Stomach smooth muscle (tissue), 2 donors: ENCODE measurements around the gene SLC16A10.

Experiments used
- H3K27ac ChIP-seq: one replicate; pipeline ENCODE4 v1.7.0; 2013; ENCODE audit warnings: mild to moderate bottlenecking, low read length, inconsistent platforms
- H3K27me3 ChIP-seq, 2 donors: one replicate each; pipeline ENCODE4 v1.7.0; 2013; ENCODE audit warnings: low read length in 2 of 2; ENCODE audit not compliant: insufficient read depth in 2 of 2, control insufficient read depth in 1 of 2
- H3K36me3 ChIP-seq, 2 donors: one replicate each; pipeline ENCODE4 v1.7.0; 2013; ENCODE audit warnings: low read length in 2 of 2; ENCODE audit not compliant: control insufficient read depth in 2 of 2, insufficient read depth in 2 of 2
- H3K4me1 ChIP-seq: one replicate; pipeline ENCODE4 v1.7.0; 2013; ENCODE audit warnings: low read length; ENCODE audit not compliant: control insufficient read depth, insufficient read depth
- H3K4me3 ChIP-seq, 2 donors: one replicate each; pipeline ENCODE4 v1.7.0; 2013; ENCODE audit warnings: low read length in 2 of 2
- H3K9ac ChIP-seq, 2 donors: one replicate each; pipeline ENCODE4 v1.7.0; 2013; ENCODE audit warnings: low read length in 2 of 2, mild to moderate bottlenecking in 1 of 2
- H3K9me3 ChIP-seq, 2 donors: one replicate each; pipeline ENCODE4 v1.7.0; 2013; ENCODE audit warnings: low read length in 2 of 2; ENCODE audit not compliant: control insufficient read depth in 2 of 2
- donor health status: healthy.
- donor health status: Pancreatic carcinoma.

The SLC16A10 gene

DNA sequence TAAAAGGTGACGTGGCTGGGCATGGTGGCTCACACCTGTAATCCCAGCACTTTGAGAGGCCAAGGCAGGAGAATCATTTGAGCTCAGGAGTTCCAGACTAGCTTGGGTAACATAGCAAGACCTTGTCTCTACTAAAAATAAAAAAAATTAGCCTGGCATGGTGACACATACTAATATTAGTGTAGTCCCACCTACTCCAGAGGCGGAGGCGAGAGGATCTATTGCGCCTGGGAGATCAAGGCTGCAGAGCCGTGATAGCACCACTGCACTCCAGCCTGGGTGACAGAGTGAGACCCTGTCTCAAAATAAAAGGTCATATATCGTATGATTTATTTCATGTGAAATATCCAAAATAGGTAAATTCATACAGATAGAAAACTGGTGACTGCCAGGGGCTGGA, 132.5 kb downstream of the SLC16A10 start:
- no peaks in the 10 kb centered on the region for H3K36me3 ChIP-seq
- H3K4me3 ChIP-seq: no peak overlapping the region

DNA sequence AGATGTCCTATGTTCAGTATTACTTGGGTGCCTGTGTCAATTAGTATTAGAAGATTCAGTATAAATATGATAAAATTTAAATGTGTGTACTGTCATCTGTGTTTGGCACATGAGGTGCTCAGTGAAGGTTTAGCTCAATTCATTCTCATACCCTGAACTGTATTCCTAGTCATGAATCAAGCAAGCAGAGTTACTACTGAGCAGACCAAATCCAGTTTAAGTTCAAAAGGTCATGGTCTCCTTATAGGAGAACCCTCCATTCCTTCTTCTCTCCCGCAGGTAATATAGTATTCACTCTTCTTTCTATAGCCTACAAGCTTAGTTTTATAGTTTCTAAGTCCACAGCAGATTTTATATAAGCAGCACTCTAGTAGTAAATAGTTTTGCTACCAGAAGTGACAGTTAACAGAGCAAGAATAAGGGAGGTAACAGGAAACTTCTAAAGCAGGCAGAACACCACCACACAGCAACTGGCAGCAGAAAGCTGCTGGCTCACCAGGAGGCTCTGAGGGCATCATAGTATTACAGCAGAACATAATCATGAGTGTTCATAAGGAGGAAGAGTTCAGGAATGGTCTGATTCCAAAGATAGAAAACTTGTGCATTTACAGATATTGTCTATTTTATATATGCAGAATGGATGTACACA, 133.2 kb downstream of the SLC16A10 start:
- no peaks in the 10 kb centered on the region for H3K4me1 ChIP-seq
- H3K9ac ChIP-seq: no peak overlapping the region
- H3K27ac ChIP-seq: no peak overlapping the region

More for the DNA sequence above, 132.5 kb downstream of the SLC16A10 start:
- no peaks in the 10 kb centered on the region for H3K27me3 ChIP-seq
- no peak overlapping the region for H3K9ac ChIP-seq
- H3K9me3 ChIP-seq: no peaks in the 10 kb centered on the region
- no peak overlapping the region for H3K27ac ChIP-seq
- H3K4me1 ChIP-seq: no peaks in the 10 kb centered on the region

GRCh38 chr6:111221804-111222203, 134.5 kb downstream of the SLC16A10 start:
- H3K36me3 ChIP-seq: no peaks in the 10 kb centered on the region
- H3K9ac ChIP-seq: no peak overlapping the region
- H3K9me3 ChIP-seq: no peaks in the 10 kb centered on the region
- H3K4me3 ChIP-seq: no peak overlapping the region
- no peaks in the 10 kb centered on the region for H3K27me3 ChIP-seq
- H3K4me1 ChIP-seq: no peaks in the 10 kb centered on the region
- no peak overlapping the region for H3K27ac ChIP-seq

More for the DNA sequence above, 133.2 kb downstream of the SLC16A10 start:
- H3K27me3 ChIP-seq: no peaks in the 10 kb centered on the region
- H3K36me3 ChIP-seq: no peaks in the 10 kb centered on the region
- no peak overlapping the region for H3K4me3 ChIP-seq
- no peaks in the 10 kb centered on the region for H3K9me3 ChIP-seq

DNA sequence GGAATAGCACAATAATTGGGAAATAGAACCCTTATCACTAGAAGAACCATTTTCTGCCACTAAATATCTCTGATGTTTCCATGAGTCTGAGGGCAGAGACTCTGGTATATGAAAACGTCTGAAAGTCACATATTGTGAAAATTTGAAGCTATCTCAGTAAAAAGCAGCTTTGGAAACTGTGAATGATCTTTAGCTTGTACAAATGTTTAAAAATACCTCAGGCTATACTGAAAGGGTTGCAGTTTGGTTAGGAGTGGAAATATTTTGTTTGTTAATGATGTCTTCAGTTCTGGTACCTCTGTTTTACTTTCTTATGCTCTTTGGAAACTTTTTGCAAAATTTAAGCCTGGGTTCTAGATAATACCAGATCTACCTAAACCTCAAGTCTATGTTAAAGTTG, 135.0 kb downstream of the SLC16A10 start:
- Histone ChIP-seq H3K9me3 (no peaks in the 10 kb centered on the region), H3K4me3 (no peak overlapping the region), H3K27me3 (no peaks in the 10 kb centered on the region), H3K36me3 (no peaks in the 10 kb centered on the region), H3K4me1 (no peaks in the 10 kb centered on the region), H3K27ac (no peak overlapping the region), H3K9ac (no peak overlapping the region)

DNA sequence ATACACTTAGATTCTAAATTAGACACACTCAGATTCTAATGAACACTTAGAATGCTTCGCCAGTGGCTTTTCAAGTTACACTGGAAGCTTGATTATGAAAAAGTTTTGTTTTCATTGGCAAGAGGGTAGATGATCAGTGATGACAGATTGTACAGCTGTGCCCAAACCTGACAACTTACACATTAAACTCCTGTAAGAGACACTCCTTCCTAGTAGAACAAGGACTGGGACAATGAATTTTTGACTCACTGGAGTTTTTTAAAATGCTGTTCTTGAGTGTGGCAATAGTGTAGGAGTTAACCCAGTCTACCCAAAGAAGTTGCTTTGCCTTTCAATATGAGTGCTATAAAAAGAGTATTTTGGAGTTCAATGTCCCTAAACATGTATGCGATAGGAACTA, 140.8 kb downstream of the SLC16A10 start:
- no peak overlapping the region for H3K9ac ChIP-seq
- no peaks in the 10 kb centered on the region for H3K36me3 ChIP-seq
- no peak overlapping the region for H3K27ac ChIP-seq
- no peaks in the 10 kb centered on the region for H3K4me1 ChIP-seq
- no peak overlapping the region for H3K4me3 ChIP-seq
- no peaks in the 10 kb centered on the region for H3K9me3 ChIP-seq
- H3K27me3 ChIP-seq: no peaks in the 10 kb centered on the region

DNA sequence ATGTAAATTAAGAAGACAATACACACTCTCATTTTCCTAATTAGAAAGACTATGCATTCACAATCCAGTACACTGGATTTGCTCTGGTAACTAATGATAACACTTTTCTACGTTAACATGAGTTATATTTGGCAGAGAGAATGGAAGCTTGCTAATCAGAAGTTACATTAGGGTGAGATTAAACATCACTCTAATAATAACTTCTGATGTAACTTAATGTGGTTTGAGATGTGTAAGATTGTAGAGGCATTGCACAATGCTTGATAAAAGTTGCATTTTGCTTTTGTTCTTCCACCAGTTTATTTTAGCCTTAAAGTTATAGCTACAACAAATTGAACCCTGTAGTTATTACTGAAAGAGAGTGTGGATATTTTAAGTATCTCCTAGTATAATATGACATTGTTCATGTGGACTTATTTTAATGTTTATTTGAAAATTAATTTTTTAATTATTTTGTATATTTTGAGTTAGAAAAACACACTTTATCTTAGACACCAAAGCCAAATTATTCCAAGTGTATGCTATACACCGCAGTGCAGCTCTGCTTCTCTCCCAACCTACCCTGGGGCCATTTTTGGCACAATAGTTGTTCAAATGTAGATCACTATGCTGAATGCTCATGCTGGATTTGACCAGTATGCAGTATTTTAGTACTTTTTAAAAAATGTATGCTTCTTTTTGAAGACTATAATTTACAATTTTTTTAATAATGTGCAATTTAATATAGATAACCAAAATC, 143.2 kb downstream of the SLC16A10 start:
- Histone ChIP-seq H3K9me3 (no peaks in the 10 kb centered on the region), H3K4me1 (no peaks in the 10 kb centered on the region), H3K27ac (no peak overlapping the region), H3K9ac (no peak overlapping the region), H3K27me3 (peaks cover 0 to 2% of the 10 kb centered on the region in 2 donors), H3K4me3 (no peak overlapping the region), H3K36me3 (no peaks in the 10 kb centered on the region)

- Histone ChIP-seq H3K4me3 (no peak overlapping the region), H3K27ac (no peak overlapping the region), H3K4me1 (no peaks in the 10 kb centered on the region), H3K9ac (no peak overlapping the region), H3K9me3 (no peaks in the 10 kb centered on the region), H3K36me3 (no peaks in the 10 kb centered on the region), H3K27me3 (peaks cover 0 to 2% of the 10 kb centered on the region in 2 donors)
These were observed 143.8 kb downstream of the SLC16A10 start for GRCh38 chr6:111231090-111231459.

DNA sequence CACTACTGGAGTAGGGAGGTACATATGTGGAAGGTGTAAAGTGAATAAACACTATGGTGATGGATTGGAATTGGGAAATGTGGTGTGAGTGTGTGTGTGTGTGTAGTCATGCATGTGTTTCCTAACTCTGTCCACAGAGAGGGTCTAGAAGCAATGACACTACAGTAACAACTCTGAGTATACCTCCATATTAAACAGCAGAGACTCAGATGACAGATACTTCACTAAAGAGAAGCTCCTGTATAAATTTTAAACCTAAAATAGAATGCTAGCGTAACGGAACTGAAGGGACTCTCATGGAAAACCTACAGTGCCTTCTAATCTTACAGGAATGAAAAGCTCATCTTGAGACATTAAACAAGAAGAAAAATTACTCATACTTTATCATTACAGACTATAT, 150.5 kb downstream of the SLC16A10 start:
- Histone ChIP-seq H3K27ac (no peak overlapping the region), H3K9ac (no peak overlapping the region), H3K4me3 (no peak overlapping the region), H3K36me3 (no peaks in the 10 kb centered on the region), H3K9me3 (no peaks in the 10 kb centered on the region), H3K27me3 (peaks cover 0 to 2% of the 10 kb centered on the region in 2 donors), H3K4me1 (no peaks in the 10 kb centered on the region)

- Histone ChIP-seq H3K9ac (no peak overlapping the region), H3K4me1 (no peaks in the 10 kb centered on the region), H3K4me3 (no peak overlapping the region), H3K27ac (no peak overlapping the region), H3K27me3 (peaks cover 0 to 2% of the 10 kb centered on the region in 2 donors), H3K9me3 (no peaks in the 10 kb centered on the region), H3K36me3 (no peaks in the 10 kb centered on the region)
These were observed 151.3 kb downstream of the SLC16A10 start for GRCh38 chr6:111238464-111239119.

DNA sequence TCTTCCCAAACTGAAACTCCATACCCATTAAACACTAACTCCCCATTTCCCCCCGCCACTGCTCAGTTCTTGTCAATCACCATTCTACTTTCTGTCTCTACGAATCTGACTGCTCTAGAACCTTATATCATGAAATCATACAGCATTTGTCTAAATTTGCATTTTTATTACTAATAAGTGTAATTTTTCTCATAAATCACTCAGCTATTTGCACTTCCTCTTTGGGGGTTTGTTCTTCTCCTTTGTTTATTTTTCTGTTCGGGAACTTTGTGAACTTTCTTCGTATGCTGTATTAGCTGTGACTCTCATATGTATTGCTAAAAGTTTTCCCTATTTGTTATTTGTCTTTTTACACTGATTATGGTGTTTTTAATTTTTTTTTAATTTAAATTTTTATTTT, 152.2 kb downstream of the SLC16A10 start:
- Histone ChIP-seq H3K27me3 (no peaks in the 10 kb centered on the region), H3K36me3 (no peaks in the 10 kb centered on the region), H3K27ac (no peak overlapping the region), H3K4me1 (no peaks in the 10 kb centered on the region), H3K4me3 (no peak overlapping the region), H3K9me3 (no peaks in the 10 kb centered on the region), H3K9ac (no peak overlapping the region)

DNA sequence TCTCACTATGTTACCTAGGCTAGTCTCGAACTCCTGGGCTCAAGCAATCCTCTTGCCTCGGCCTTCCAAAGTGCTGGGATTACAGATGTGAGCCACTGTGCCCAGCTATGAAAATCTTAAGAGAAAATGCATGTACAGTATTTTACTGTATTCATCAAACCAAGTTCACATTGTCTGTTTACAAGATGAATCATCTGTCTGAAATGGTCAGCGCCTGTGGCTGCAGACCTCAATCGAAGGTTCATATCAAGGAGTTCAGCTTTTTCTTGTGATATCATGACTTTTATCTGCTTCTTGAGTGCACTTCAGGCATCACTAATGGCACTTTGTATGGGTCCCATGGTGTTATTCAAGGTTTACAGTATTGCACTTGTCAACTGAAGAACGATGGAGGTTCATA, 155.1 kb downstream of the SLC16A10 start:
- no peaks in the 10 kb centered on the region for H3K4me1 ChIP-seq
- no peaks in the 10 kb centered on the region for H3K9me3 ChIP-seq
- H3K27ac ChIP-seq: no peak overlapping the region
- no peak overlapping the region for H3K4me3 ChIP-seq
- no peaks in the 10 kb centered on the region for H3K36me3 ChIP-seq
- H3K9ac ChIP-seq: no peak overlapping the region
- no peaks in the 10 kb centered on the region for H3K27me3 ChIP-seq
